Posterior vena cava (tissue), 2 donors: ENCODE results near the gene HSD17B12. TPM values are rescaled to one million over a fixed set of nuclear protein-coding genes. Genes with fewer than 3 reads are reported as not detected.
"Not testable (repeated sequence)": the region's sequence is repeated elsewhere in the genome, so short reads cannot be mapped to it uniquely, and the experiment has no call there.

Source experiments
- DNase-seq: peaks from one replicate; pipeline ENCODE4 v3.0.0-alpha.2; 2020; ENCODE audit warnings: low spot score
- intact Hi-C, 2 donors: fragments of 100-400 bp; cut with DNase I; formaldehyde crosslinking; loops; one replicate each; pipeline versions ENCODE4 v1.14.1 to v1.14.2; 2022 to 2023
- long read RNA-seq, 2 donors: library from polyadenylated mRNA; unstranded; transcript quantifications; one replicate each; pipeline ENCODE4 v2.0.0, GENCODE V29; 2020 to 2021
- total RNA-seq, 2 donors: library from RNA; stranded (reverse); fragmentation: NEBNext Ultra II Directional; extraction: Animal tissue kit (Norgen Biotek cat#: 25700); gene quantifications; one replicate each; pipeline ENCODE4 v1.2.1, GENCODE V29; 2021
- donor health status: DM: yes; HTN: yes; CAD: no.
- donor health status: DM: yes; HTN: yes; CAD: no.

Gene HSD17B12
- total RNA-seq = 10 to 100 TPM; 80.7 to 85.4 TPM
- long read RNA-seq, donor 1, full-length matches to known transcripts = 19 of 27 reads
- long read RNA-seq, donor 1, partial matches to known transcripts = 0 of 27 reads
- long read RNA-seq, donor 1, other reads (novel, unspliced or antisense) = 8 of 27 reads
- long read RNA-seq, donor 2, full-length matches to known transcripts = 119 of 138 reads
- long read RNA-seq, donor 2, partial matches to known transcripts = 10 of 138 reads
- long read RNA-seq, donor 2, other reads (novel, unspliced or antisense) = 9 of 138 reads

DNA sequence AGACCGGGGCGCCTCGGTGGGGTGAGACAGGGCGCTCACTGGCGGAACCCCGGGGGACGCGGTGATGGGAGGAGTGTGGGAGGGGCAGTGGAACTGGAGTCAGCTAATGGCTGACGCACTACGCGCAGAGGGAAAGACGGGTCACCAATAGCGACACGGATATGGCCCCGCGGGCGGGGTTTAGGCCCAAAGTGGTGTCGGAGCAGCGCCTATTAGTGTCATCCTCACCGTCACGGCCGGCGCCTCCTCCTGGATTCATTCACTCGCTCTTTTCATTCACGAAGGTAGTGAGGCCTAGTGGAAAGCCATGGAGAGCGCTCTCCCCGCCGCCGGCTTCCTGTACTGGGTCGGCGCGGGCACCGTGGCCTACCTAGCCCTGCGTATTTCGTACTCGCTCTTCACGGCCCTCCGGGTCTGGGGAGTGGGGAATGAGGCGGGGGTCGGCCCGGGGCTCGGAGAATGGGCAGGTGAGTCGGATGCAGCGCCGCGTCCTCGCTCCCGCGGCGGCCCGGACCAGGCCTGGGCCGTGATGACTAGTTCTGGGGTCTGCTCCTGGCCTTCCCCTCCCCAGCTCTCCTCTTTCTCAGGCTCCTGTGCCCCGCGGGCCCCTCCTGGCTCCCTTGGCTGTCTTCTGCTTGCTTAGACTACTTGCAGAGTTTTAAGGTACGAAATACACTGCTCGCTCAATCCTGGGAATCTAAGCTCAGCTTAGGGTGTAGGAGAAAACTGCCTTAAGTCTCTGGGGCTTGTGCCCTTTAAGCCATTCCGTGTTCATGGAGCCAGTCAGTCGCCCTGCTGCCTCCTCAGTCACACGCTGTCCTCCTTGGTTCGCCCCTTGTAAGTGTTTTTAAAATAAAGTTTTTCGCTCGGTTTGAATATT lies at the start of gene HSD17B12:
Gene HSD17B12 (plus strand): TSS at position 218 of the 880 bp plus-strand sequence. CDS start 90 bp downstream, at position 308.
- intact Hi-C loops = no loop called here
- peak; percentile 100 for DNase-seq

DNA sequence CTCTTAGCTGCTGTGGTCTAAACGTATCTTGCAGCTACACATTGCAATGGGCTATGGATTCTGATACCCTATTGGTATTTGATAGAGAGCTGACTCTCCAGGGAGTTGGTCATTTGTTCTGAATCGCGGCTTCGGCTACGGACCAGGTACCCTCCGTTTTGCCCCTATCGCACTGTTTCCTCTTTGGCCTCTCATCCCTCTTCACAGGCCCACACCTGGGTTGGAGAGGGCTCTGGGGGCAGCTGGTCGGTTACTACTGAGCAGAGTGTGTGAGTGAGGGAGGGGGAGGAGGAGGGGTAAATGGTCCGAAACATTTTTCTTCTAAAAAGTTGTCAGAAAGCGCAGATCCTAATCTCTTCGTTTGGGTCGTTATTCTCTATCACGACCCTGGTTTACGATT lies 48.8 kb upstream of the HSD17B12 start:
- no peak for DNase-seq
- intact Hi-C loops = no loop called here

GRCh38 chr11:43632181-43632580 lies 48.4 kb upstream of the HSD17B12 start:
- intact Hi-C loops = no loop called here
- DNase-seq = no peak

GRCh38 chr11:43638717-43639116 lies 41.8 kb upstream of the HSD17B12 start:
- intact Hi-C loops = no loop called here
- DNase-seq = no peak

GRCh38 chr11:43639224-43639623 lies 41.3 kb upstream of the HSD17B12 start:
- intact Hi-C loops = no loop called here
- no peak for DNase-seq

GRCh38 chr11:43639920-43640319 lies 40.6 kb upstream of the HSD17B12 start:
- DNase-seq = no peak
- intact Hi-C loops = loop anchor here in 1 of 2 donors (1.0 kb wide), 1 partner anchor 25 kb away; no protein-coding TSS in a partner anchor

DNA sequence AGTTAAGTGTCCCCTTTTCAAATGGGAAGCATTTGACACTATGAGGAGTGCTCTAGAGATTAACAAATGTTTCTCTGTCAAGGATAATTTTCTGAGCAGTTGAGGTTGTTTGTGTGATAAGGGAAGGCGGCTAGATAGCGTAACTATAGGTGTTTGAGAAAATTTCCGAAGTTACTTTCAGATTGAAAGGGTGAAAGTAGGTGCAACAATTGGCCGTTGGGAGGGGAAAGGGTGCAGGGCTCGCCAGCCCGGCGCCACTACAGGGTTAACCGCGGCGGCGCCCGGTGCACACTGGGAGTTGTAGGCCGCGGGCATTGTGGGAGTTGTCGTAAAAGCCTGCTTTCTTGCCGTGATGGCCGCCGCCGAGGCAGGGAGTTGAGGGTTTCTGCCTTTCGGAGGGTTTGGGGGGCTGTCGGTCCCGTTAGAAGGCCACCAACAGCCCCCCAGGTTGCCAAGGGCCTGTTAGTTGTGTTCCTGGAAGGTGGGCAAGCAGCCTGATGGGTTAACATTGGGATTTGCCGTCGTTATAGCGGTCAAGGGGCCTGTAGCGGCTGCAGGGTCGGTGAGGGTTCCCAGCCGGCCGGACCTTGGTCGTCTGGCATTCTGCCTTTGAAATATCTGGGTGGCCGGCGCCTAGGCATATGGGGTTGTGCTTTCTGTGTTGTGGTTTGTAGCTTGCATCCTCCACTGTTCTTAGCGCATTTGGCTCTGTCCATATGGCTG lies 36.5 kb upstream of the HSD17B12 start:
- intact Hi-C loops = no loop called here
- peak; percentile 96 for DNase-seq

- intact Hi-C loops = no loop called here
- DNase-seq = no peak
Measured at GRCh38 chr11:43644621-43645299, 35.8 kb upstream of the HSD17B12 start.

- no peak for DNase-seq
- intact Hi-C loops = no loop called here
Measured at GRCh38 chr11:43646767-43647166, 33.8 kb upstream of the HSD17B12 start.

GRCh38 chr11:43648888-43649287 lies 31.6 kb upstream of the HSD17B12 start:
- intact Hi-C loops = no loop called here
- DNase-seq = no peak

DNA sequence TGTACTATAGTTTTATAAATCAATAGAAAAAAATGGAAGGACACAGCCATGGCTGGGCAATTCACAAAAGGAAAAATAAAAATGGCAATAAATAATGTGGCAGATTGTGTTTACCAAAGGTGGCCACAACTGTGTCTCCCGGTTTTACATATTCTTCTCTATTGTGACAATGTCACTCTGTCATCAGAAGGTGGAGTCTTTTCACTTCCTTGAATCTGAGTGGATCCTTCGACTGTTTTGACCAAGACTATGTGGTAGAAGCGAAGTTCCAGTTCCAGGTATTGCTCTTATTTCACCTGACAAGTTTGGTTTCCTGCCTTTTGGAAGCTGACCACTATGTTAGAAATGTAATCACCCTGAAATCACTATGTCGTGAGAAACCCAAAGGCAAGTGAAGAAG lies 31.0 kb upstream of the HSD17B12 start:
- no peak for DNase-seq
- intact Hi-C loops = no loop called here

GRCh38 chr11:43649921-43650320 lies 30.6 kb upstream of the HSD17B12 start:
- intact Hi-C loops = no loop called here
- DNase-seq = no peak

GRCh38 chr11:43663018-43663417 lies 17.5 kb upstream of the HSD17B12 start:
- intact Hi-C loops, DNase-seq: not testable (repeated sequence)

GRCh38 chr11:43664295-43664694 lies 16.2 kb upstream of the HSD17B12 start:
- intact Hi-C loops = no loop called here
- no peak for DNase-seq

DNA sequence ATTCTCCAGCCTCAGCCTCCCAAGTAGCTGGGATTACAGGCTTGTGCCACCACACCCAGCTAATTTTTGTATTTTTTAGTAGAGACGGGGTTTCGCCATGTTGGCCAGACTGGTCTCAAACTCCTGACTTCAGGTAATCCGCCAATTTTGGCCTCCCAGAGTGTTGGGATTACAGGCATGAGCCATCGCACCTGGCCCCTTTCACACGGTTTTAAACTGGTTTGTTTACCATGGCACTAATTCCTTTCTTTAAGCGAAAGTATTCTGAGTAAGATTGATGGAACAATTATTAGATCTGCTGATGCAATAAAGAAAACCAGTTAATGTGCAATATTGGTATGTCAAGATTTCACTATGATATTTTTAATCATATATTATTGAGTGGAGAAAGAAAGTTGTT lies 9.3 kb upstream of the HSD17B12 start:
- DNase-seq, intact Hi-C loops: not testable (repeated sequence)

DNA sequence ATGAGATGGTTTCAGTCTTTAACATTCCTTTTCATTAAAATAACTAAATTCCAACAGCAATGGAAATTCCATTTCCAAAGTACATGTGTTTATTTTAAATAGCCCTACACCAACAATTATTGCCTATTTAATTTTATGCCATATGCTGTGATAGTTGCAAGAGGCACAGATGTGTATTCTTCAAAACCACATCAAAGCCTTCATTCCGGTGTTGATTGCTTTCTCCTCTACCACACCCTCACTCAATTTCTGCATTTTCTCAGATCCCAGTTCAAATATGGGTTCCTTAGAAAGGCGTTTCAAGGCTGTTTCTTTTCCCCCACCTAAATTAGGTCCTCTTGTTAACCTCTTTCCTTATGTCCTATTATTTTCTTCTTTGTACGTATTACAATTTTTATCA lies 6.0 kb upstream of the HSD17B12 start:
- intact Hi-C loops = no loop called here
- DNase-seq = no peak

DNA sequence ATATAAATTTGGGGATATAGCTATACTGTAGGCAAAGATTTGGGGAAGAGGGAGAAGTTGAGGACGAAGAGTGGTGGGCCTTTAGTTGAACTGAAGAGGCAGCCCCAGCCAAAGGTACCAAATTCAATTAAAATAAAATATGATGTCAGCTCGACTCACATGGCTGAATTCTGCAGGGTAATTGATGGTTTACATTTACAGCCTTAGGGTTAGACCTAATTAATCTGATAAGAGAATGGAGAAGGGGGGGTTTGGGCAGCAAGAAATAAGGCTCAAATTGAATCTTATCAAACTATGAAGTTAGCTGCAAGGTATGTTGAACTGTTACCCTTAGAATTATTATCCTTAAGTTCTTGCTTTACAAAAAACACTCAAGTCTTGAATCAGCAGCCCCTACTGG lies 3.6 kb upstream of the HSD17B12 start:
- intact Hi-C loops = no loop called here
- DNase-seq = no peak

DNA sequence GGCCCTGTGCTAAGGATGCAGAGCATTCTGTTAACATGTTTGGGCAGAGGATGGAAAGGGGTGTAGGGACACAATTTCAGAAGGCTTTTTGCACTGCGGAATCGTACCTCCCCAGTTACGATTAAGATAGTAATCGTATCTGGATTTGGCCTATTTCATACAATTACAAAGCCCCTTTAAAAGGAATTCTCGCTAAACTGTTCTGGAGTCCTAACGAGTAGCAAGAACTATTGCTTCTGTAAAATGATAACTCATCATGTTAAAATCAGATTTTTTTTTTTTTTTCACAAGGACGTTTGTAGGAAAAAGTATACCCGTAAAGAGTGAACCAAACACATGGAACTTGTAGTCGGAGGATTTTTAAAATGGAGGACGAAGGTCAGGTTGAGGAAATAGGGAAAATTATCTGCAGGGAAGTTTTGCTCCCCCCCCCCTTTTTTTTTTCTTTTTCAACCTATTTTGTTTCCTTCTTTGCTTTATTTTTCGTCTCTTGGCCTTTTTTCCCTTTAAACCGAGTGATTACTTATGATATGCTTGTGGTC lies 934 bp downstream of the HSD17B12 start:
- no peak for DNase-seq
- intact Hi-C loops = no loop called here

- DNase-seq, intact Hi-C loops: not testable (repeated sequence)
Measured at GRCh38 chr11:43682081-43682480, 1.5 kb downstream of the HSD17B12 start.
